H1 (cell line): Measurements from ENCODE around the gene ANKFY1. TPM values are rescaled to one million over a fixed set of nuclear protein-coding genes. Genes with fewer than 3 reads are reported as not detected.

ENCODE experiments used
- CTCF ChIA-PET: fragments of 300-600 bp; sonication (Branson Sonifier 250); formaldehyde crosslinking; loops from one replicate; lab custom pipeline; 2021; ENCODE audit not compliant: partially characterized antibody; lab: Charles Lee
- POLR2A ChIA-PET: fragments of 300-600 bp; sonication (Branson Sonifier 250); formaldehyde crosslinking; loops from one replicate; lab custom pipeline; 2021; ENCODE audit warnings: inconsistent platforms; ENCODE audit not compliant: partially characterized antibody; lab: Charles Lee
- DNase-seq, 2 experiments: peaks; one replicate each; pipeline versions ENCODE4 v3.0.0 to v3.0.0-alpha.2; 2010 to 2022; ENCODE audit warnings: low spot score in 2 of 2, low read depth in 1 of 2, mixed read lengths in 1 of 2
- FAIRE-seq: peaks from 2 replicates; lab custom pipeline; 2011; peaks lifted over from hg19 to GRCh38; lab: Jason Lieb, UNC
- H2AFZ ChIP-seq: 2 replicates; pipeline ENCODE4 v1.8.1; 2012; ENCODE audit warnings: low read length, inconsistent platforms
- H2AK5ac ChIP-seq: 2 replicates; pipeline ENCODE4 v1.6.1; 2013; ENCODE audit warnings: low read depth, low read length
- H2BK120ac ChIP-seq: replicated peaks from 2 replicates; pipeline ENCODE3; 2013; ENCODE audit warnings: low read depth, low read length, inconsistent platforms
- H2BK12ac ChIP-seq: 2 replicates; pipeline ENCODE4 v1.6.1; 2013; ENCODE audit warnings: low read depth, low read length
- H2BK15ac ChIP-seq: 2 replicates; pipeline ENCODE4 v1.6.1; 2013; ENCODE audit warnings: low read length
- H2BK20ac ChIP-seq: 2 replicates; pipeline ENCODE4 v1.6.1; 2013; ENCODE audit warnings: low read length
- H2BK5ac ChIP-seq: 2 replicates; pipeline ENCODE4 v1.6.1; 2013; ENCODE audit warnings: low read depth, low read length
- H3K14ac ChIP-seq: 2 replicates; pipeline ENCODE4 v1.6.1; 2013; ENCODE audit warnings: inconsistent platforms; ENCODE audit not compliant: insufficient read length
- H3K18ac ChIP-seq: 2 replicates; pipeline ENCODE4 v1.6.1; 2013; ENCODE audit warnings: low read length; ENCODE audit errors: extremely low read depth
- H3K23ac ChIP-seq: 2 replicates; pipeline ENCODE4 v1.6.1; 2013; ENCODE audit warnings: inconsistent platforms; ENCODE audit not compliant: insufficient read length
- H3K23me2 ChIP-seq: 2 replicates; pipeline ENCODE4 v1.6.1; 2013; ENCODE audit warnings: low read depth, low read length
- H3K27ac ChIP-seq: 2 replicates; pipeline ENCODE4 v1.6.1; 2011; ENCODE audit warnings: low read depth, low read length, inconsistent platforms
- H3K27me3 ChIP-seq, 4 experiments: replicated peaks in 1 of 4; 1 replicate in 1 of 4; 2 replicates in 3 of 4; pipeline versions ENCODE4 v1.6.1 to v1.8.1; 2011 to 2013; ENCODE audit warnings: low read length in 3 of 4, mild to moderate bottlenecking in 3 of 4, inconsistent platforms in 2 of 4, mixed read lengths in 2 of 4, moderate library complexity in 1 of 4; ENCODE audit not compliant: control insufficient read depth in 3 of 4, insufficient read depth in 3 of 4; ENCODE audit errors: extremely low read depth in 1 of 4
- H3K36me3 ChIP-seq, 4 experiments: 2 replicates each; pipeline versions ENCODE4 v1.6.1 to v1.8.1; 2011 to 2013; ENCODE audit warnings: mild to moderate bottlenecking in 4 of 4, low read length in 3 of 4, moderate library complexity in 2 of 4, control low read depth in 1 of 4, inconsistent platforms in 1 of 4; ENCODE audit not compliant: insufficient read depth in 4 of 4, control insufficient read depth in 2 of 4
- H3K4ac ChIP-seq: replicated peaks from 2 replicates; pipeline ENCODE3; 2013; ENCODE audit warnings: low read length, low read depth, mixed read lengths, inconsistent platforms; ENCODE audit not compliant: insufficient read length
- H3K4me1 ChIP-seq, 4 experiments: replicated peaks in 1 of 4; 1 replicate in 1 of 4; 2 replicates in 3 of 4; pipeline versions ENCODE4 v1.6.1 to v1.8.1; 2011 to 2013; ENCODE audit warnings: low read length in 3 of 4, inconsistent platforms in 2 of 4, mixed read lengths in 1 of 4; ENCODE audit not compliant: insufficient read depth in 4 of 4, control insufficient read depth in 3 of 4
- H3K4me2 ChIP-seq, 2 experiments: 2 replicates each; pipeline versions ENCODE4 v1.6.1 to v1.8.1; 2011 to 2013; ENCODE audit warnings: low read depth in 2 of 2, low read length in 2 of 2, control low read depth in 1 of 2, inconsistent platforms in 1 of 2, mild to moderate bottlenecking in 1 of 2; ENCODE audit not compliant: insufficient read depth in 1 of 2
- H3K4me3 ChIP-seq, 4 experiments: fragments of 200-600, 300-600 bp in 1 of 4; sonication (generic), shearing (Covaris generic), sonication (Bioruptor Twin) in 1 of 4; 2 replicates each; pipeline versions ENCODE4 v1.5.1 to v1.8.1; 2011 to 2016; ENCODE audit warnings: low read length in 4 of 4, low read depth in 3 of 4, control low read depth in 2 of 4, inconsistent platforms in 2 of 4, mild to moderate bottlenecking in 2 of 4, mixed read lengths in 1 of 4, moderate library complexity in 1 of 4; ENCODE audit not compliant: insufficient read depth in 2 of 4; ENCODE audit errors: extremely low read depth in 1 of 4
- H3K56ac ChIP-seq: replicated peaks from 2 replicates; pipeline ENCODE3; 2013; ENCODE audit warnings: low read depth, mild to moderate bottlenecking, mixed read lengths, low read length, inconsistent platforms; ENCODE audit not compliant: insufficient read length
- H3K79me1 ChIP-seq: 2 replicates; pipeline ENCODE4 v1.6.1; 2013; ENCODE audit warnings: low read depth, low read length, control low read depth
- H3K79me2 ChIP-seq, 2 experiments: 2 replicates each; pipeline versions ENCODE4 v1.6.1 to v1.8.1; 2012 to 2013; ENCODE audit warnings: low read length in 2 of 2, mild to moderate bottlenecking in 2 of 2, inconsistent platforms in 1 of 2; ENCODE audit not compliant: insufficient read depth in 2 of 2, control insufficient read depth in 1 of 2
- H3K9ac ChIP-seq, 4 experiments: replicated peaks in 1 of 4; 1 replicate in 1 of 4; 2 replicates in 3 of 4; pipeline versions ENCODE4 v1.6.1 to v1.8.1; 2011 to 2013; ENCODE audit warnings: low read depth in 3 of 4, low read length in 3 of 4, control low read depth in 2 of 4, mild to moderate bottlenecking in 2 of 4, moderate library complexity in 2 of 4, inconsistent platforms in 1 of 4; ENCODE audit errors: extremely low read depth in 1 of 4
- H3K9me3 ChIP-seq, 2 experiments: 2 replicates each; pipeline versions ENCODE4 v1.6.1 to v1.8.1; 2012 to 2013; ENCODE audit warnings: mild to moderate bottlenecking in 2 of 2, moderate library complexity in 2 of 2, control low read depth in 1 of 2, inconsistent platforms in 1 of 2, low read depth in 1 of 2, low read length in 1 of 2, mixed read lengths in 1 of 2; ENCODE audit not compliant: insufficient read depth in 2 of 2
- H4K20me1 ChIP-seq, 2 experiments: replicated peaks in 1 of 2; 2 replicates each; pipeline versions ENCODE3 to v1.8.1; 2011 to 2013; ENCODE audit warnings: inconsistent platforms in 2 of 2, low read length in 2 of 2, mild to moderate bottlenecking in 1 of 2; ENCODE audit not compliant: insufficient read depth in 2 of 2, control insufficient read depth in 1 of 2
- H4K5ac ChIP-seq: 2 replicates; pipeline ENCODE4 v1.6.1; 2013; ENCODE audit warnings: low read length, low read depth, mixed read lengths, inconsistent platforms; ENCODE audit not compliant: insufficient read length
- H4K8ac ChIP-seq: 2 replicates; pipeline ENCODE4 v1.8.0; 2013; ENCODE audit warnings: mild to moderate bottlenecking, moderate library complexity, low read length, inconsistent platforms; ENCODE audit not compliant: insufficient read depth; ENCODE audit errors: extremely low read depth
- H4K91ac ChIP-seq: replicated peaks from 2 replicates; pipeline ENCODE3; 2013; ENCODE audit warnings: low read length, mixed read lengths, inconsistent platforms; ENCODE audit not compliant: insufficient read length
- CBX5 ChIP-seq: fragments of 300-800, 300-1000 bp; sonication (generic); IDR thresholded peaks from 2 replicates; pipeline ENCODE4 v1.7.1; 2016; ENCODE audit warnings: antibody characterized with exemption, low read length, low read depth
- KDM1A ChIP-seq: fragments of 200-600, 300-600 bp; sonication (generic); IDR thresholded peaks from 2 replicates; pipeline ENCODE4 v1.7.1; 2016; ENCODE audit warnings: mild to moderate bottlenecking, low read length, borderline replicate concordance
- POU5F1 ChIP-seq: IDR thresholded peaks from 2 replicates; pipeline ENCODE4 v1.6.1; 2011; ENCODE audit warnings: low read depth, mild to moderate bottlenecking, low read length, moderate library complexity
- SP2 ChIP-seq: IDR thresholded peaks from 2 replicates; pipeline ENCODE4 v1.6.1; 2012; ENCODE audit warnings: mild to moderate bottlenecking, low read length, inconsistent platforms
- SUZ12 ChIP-seq: fragments of 200-600 bp; sonication (generic); IDR thresholded peaks from 2 replicates; pipeline ENCODE4 v1.6.1; 2012; ENCODE audit warnings: mild to moderate bottlenecking, inconsistent platforms, low read length, moderate library complexity, mixed read lengths
- TAF1 ChIP-seq: IDR thresholded peaks from 2 replicates; pipeline ENCODE4 v1.6.1; 2011; ENCODE audit warnings: mild to moderate bottlenecking, low read depth, low read length
- WGBS, 2 experiments: shearing (Covaris generic) in 1 of 2; methylation state at CpG; one replicate each; pipeline versions ENCODE4 v1.1.6 to v1.1.7; 2013 to 2015; ENCODE audit warnings: low lambda C conversion rate in 2 of 2, mixed read lengths in 2 of 2, inconsistent platforms in 1 of 2, low coverage in 1 of 2, missing lambda C conversion rate in 1 of 2; ENCODE audit not compliant: insufficient replicate concordance in 2 of 2, insufficient coverage in 1 of 2, insufficient read length in 1 of 2; ENCODE audit errors: extremely low coverage in 1 of 2, missing lambda C conversion rate in 1 of 2; 5-methylcytosine and 5-hydroxymethylcytosine counted together
- polyA plus RNA-seq, 7 experiments: library from polyadenylated mRNA; depleted of rRNA in 3 of 7; stranded (reverse) in 5 of 7; unstranded in 2 of 7; fragments of >200 nt in 5 of 7; fragments of 200-250 nt in 2 of 7; gene quantifications; 1 replicate in 5 of 7; 2 replicates in 1 of 7; 4 replicates in 1 of 7; pipeline versions ENCODE4 v1.2.1 to v1.2.3, GENCODE V29; 2011 to 2013; ENCODE audit warnings: missing spikeins in 2 of 7, mixed read lengths in 2 of 7
- total RNA-seq: library from RNA; stranded (reverse); fragmentation: NEBNext Ultra II Directional; extraction: Animal tissue kit (Norgen Biotek cat#: 25700); gene quantifications from 2 replicates; pipeline ENCODE4 v1.2.1, GENCODE V29; 2021
- TF ChIP-seq, protein P1 (sequence below): IDR thresholded peaks from 2 replicates; pipeline ENCODE4 v1.6.1; 2011; ENCODE audit warnings: low read length, improper control_type of control experiment
- TF ChIP-seq, protein P2 (sequence below): IDR thresholded peaks from 2 replicates; pipeline ENCODE4 v1.6.1; 2012; ENCODE audit warnings: inconsistent platforms
- TF ChIP-seq, protein P3 (sequence below): IDR thresholded peaks from 2 replicates; pipeline ENCODE4 v1.6.1; 2012; ENCODE audit warnings: low read length, inconsistent platforms

ANKFY1 gene
- total and polyA plus RNA-seq, 2 of the 8 experiments (the other 6 are each of a cell fraction or from before 2014, with no cell fraction given) = 28.3 to 45.3 TPM

DNA sequence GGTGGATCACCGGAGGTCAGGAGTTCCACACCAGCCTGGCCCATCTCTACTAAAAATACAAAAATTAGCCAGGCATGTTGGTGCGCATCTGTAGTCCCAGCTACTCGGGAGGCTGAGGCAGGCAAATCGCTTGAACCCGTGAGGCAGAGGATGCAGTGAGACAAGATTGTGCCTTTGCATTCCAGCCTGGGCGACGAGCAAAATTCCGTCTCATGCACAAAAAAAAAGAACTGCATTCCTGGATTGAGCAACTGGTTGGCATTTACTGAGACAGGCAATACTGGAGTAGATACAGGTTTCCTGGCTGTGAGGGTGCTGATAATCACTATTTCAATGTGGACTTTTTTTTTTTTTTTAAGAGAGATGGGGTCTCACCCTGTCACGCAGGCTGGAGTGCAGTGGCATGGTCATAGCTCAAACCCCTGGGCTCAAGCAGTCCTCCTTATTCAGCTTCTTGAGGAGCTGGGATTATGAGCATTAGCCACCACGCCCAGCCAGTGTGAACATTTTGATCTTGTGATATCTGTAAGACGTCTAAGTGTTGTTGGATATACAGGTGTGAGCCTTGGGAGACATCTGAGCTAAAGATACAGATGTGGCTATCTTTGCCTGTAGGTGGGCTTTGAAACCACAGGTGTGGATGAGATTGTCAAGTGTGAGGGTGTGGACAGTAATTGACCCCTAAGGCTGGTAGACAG, 115.0 kb downstream of the ANKFY1 start:
- no peaks in the 10 kb centered on the region; the same call in 1 of the 2 replicates for H3K23me2 ChIP-seq
- no peak overlapping the region for H3K27ac ChIP-seq
- H3K9ac ChIP-seq = no peak overlapping the region
- no peaks in the 10 kb centered on the region for H3K9me3 ChIP-seq
- FAIRE-seq (no peak), DNase-seq (no peak)
- WGBS, 2 experiments = 82% methylated on average over 11 of the region's 11 CpGs; no CpG with 5 or more reads in 1 of the 2 experiments
- no peak overlapping the region for H3K4me2 ChIP-seq
- H2BK120ac ChIP-seq = no peak overlapping the region
- peaks cover 0 to 8% of the 10 kb centered on the region in 2 experiments; a peak in 1 of 4 replicates for H3K79me2 ChIP-seq
- no peak overlapping the region for H2AFZ ChIP-seq
- ChIA-PET POLR2A (interaction anchor here (0.6 to 7.9 kb wide), 2 partner anchors 10 to 57 kb away, joined by 3 to 117 read pairs; no protein-coding TSS in a partner anchor), CTCF (interaction anchor here (0.6 to 2.7 kb wide), 5 partner anchors 10 to 272 kb away, joined by 3 to 17 read pairs (median 3); no protein-coding TSS in a partner anchor)
- no peak overlapping the region for H2BK12ac ChIP-seq
- no peak overlapping the region for H3K4me3 ChIP-seq
- H3K36me3 ChIP-seq = no peaks in the 10 kb centered on the region
- H3K23ac ChIP-seq = no peak overlapping the region
- H4K91ac ChIP-seq = no peak overlapping the region
- no peak overlapping the region for H2BK20ac ChIP-seq
- no peak overlapping the region for H2BK15ac ChIP-seq
- H4K20me1 ChIP-seq = peaks cover 3% of the 10 kb centered on the region in 2 experiments
- H2AK5ac ChIP-seq = no peak overlapping the region
- H4K5ac ChIP-seq = no peak overlapping the region
- H3K56ac ChIP-seq = no peak overlapping the region
- no peak overlapping the region for H3K4ac ChIP-seq
- H3K79me1 ChIP-seq = no peaks in the 10 kb centered on the region
- no peak overlapping the region for H3K14ac ChIP-seq
- peaks cover 0 to 4% (median 1%) of the 10 kb centered on the region in 4 experiments; a peak in 2 of 7 replicates for H3K4me1 ChIP-seq
- no peak overlapping the region for H2BK5ac ChIP-seq
- no peak overlapping the region for H3K18ac ChIP-seq
- H3K27me3 ChIP-seq = no peaks in the 10 kb centered on the region
- H4K8ac ChIP-seq = no peak overlapping the region
- TF ChIP-seq, protein P1, sequence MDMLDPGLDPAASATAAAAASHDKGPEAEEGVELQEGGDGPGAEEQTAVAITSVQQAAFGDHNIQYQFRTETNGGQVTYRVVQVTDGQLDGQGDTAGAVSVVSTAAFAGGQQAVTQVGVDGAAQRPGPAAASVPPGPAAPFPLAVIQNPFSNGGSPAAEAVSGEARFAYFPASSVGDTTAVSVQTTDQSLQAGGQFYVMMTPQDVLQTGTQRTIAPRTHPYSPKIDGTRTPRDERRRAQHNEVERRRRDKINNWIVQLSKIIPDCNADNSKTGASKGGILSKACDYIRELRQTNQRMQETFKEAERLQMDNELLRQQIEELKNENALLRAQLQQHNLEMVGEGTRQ = no peak
- TF ChIP-seq, protein P2, sequence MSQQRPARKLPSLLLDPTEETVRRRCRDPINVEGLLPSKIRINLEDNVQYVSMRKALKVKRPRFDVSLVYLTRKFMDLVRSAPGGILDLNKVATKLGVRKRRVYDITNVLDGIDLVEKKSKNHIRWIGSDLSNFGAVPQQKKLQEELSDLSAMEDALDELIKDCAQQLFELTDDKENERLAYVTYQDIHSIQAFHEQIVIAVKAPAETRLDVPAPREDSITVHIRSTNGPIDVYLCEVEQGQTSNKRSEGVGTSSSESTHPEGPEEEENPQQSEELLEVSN = no peak
- no peak for TF ChIP-seq SUZ12
- TF ChIP-seq, protein P3, sequence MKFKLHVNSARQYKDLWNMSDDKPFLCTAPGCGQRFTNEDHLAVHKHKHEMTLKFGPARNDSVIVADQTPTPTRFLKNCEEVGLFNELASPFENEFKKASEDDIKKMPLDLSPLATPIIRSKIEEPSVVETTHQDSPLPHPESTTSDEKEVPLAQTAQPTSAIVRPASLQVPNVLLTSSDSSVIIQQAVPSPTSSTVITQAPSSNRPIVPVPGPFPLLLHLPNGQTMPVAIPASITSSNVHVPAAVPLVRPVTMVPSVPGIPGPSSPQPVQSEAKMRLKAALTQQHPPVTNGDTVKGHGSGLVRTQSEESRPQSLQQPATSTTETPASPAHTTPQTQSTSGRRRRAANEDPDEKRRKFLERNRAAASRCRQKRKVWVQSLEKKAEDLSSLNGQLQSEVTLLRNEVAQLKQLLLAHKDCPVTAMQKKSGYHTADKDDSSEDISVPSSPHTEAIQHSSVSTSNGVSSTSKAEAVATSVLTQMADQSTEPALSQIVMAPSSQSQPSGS = no peak
- no peak for TF ChIP-seq KDM1A
- TF ChIP-seq CBX5 = no peak
- TF ChIP-seq SP2 = no peak
- TF ChIP-seq TAF1 = no peak
- no peak for TF ChIP-seq POU5F1
